Panc1 (cell line): ENCODE measurements around the gene IL1RAP.

Experiments
- CTCF ChIP-seq: fragments of 450-650 bp; IDR thresholded peaks from 2 replicates; pipeline ENCODE4 v1.5.1; 2017; ENCODE audit warnings: mild to moderate bottlenecking
- POLR2AphosphoS5 ChIP-seq: IDR thresholded peaks from 2 replicates; pipeline ENCODE4 v1.6.1; 2012; ENCODE audit warnings: mild to moderate bottlenecking, low read depth, low read length, moderate library complexity
- REST ChIP-seq, 2 experiments: IDR thresholded peaks; 2 replicates each; pipeline ENCODE4 v1.6.1; 2011 to 2012; ENCODE audit warnings: low read depth in 2 of 2, control low read depth in 1 of 2, low read length in 1 of 2, mild to moderate bottlenecking in 1 of 2, moderate library complexity in 1 of 2; ENCODE audit not compliant: insufficient read depth in 1 of 2
- SIN3A ChIP-seq: IDR thresholded peaks from 2 replicates; pipeline ENCODE4 v1.6.1; 2012; ENCODE audit warnings: low read depth, mild to moderate bottlenecking, low read length, moderate library complexity, borderline replicate concordance; ENCODE audit not compliant: insufficient read depth
- TCF7L2 ChIP-seq: IDR thresholded peaks from 2 replicates; pipeline ENCODE4 v1.6.1; 2011; ENCODE audit warnings: mild to moderate bottlenecking, low read depth, low read length, inconsistent platforms

GRCh38 chr3:190502946-190503345 lies 10.9 kb upstream of the IL1RAP start:
- TF ChIP-seq POLR2AphosphoS5, result no peak
- TF ChIP-seq CTCF, result no peak
- no peak for TF ChIP-seq TCF7L2
- TF ChIP-seq SIN3A, result no peak
- no peak for TF ChIP-seq REST (IDR thresholded peaks at IDR 0.05; ENCODE audit: insufficient read depth in 1 of 2, low read depth in 2 of 2, low read length in 1 of 2)
